Fibroblast of lung (primary cell): ENCODE measurements around the gene LINC00305. TPM values are rescaled to one million over a fixed set of nuclear protein-coding genes. Genes with fewer than 3 reads are reported as not detected.

Source experiments
- DNase-seq, 2 donors: peaks; one replicate each; pipeline versions ENCODE4 v3.0.0 to v3.0.0-alpha.2; 2010; ENCODE audit warnings: low read depth in 2 of 2
- H2AFZ ChIP-seq: 2 replicates; pipeline ENCODE4 v1.5.1; 2012; ENCODE audit warnings: low read length, control low read depth, inconsistent platforms
- H3K27ac ChIP-seq: 2 replicates; pipeline ENCODE4 v1.5.1; 2011; ENCODE audit warnings: low read length, control low read depth; ENCODE audit not compliant: insufficient read depth
- H3K27me3 ChIP-seq: 2 replicates; pipeline ENCODE4 v1.5.1; 2011; ENCODE audit warnings: mild to moderate bottlenecking, low read length; ENCODE audit not compliant: control insufficient read depth, insufficient read depth
- H3K36me3 ChIP-seq: 2 replicates; pipeline ENCODE4 v1.5.1; 2011; ENCODE audit warnings: low read length; ENCODE audit not compliant: control insufficient read depth, insufficient read depth
- H3K4me1 ChIP-seq: 2 replicates; pipeline ENCODE4 v1.5.1; 2011; ENCODE audit warnings: low read length; ENCODE audit not compliant: control insufficient read depth, insufficient read depth; ENCODE audit errors: extremely low read depth
- H3K4me2 ChIP-seq: 2 replicates; pipeline ENCODE4 v1.5.1; 2011; ENCODE audit warnings: low read length, control low read depth; ENCODE audit not compliant: insufficient read depth; ENCODE audit errors: extremely low read depth
- H3K4me3 ChIP-seq, 4 experiments: fragments of 200-600 bp in 1 of 4; sonication (generic) in 1 of 4; replicated peaks in 1 of 4; 2 replicates each; pipeline ENCODE4 v1.5.1; 2011 to 2016; ENCODE audit warnings: low read length in 4 of 4, low read depth in 3 of 4, mild to moderate bottlenecking in 3 of 4, control low read depth in 2 of 4, inconsistent platforms in 1 of 4, mixed read lengths in 1 of 4; ENCODE audit not compliant: insufficient read depth in 1 of 4; ENCODE audit errors: control extremely low read depth in 1 of 4
- H3K79me2 ChIP-seq: 2 replicates; pipeline ENCODE4 v1.5.1; 2012; ENCODE audit warnings: mild to moderate bottlenecking, low read length, inconsistent platforms; ENCODE audit not compliant: control insufficient read depth, insufficient read depth
- H3K9ac ChIP-seq: 2 replicates; pipeline ENCODE4 v1.5.1; 2011; ENCODE audit warnings: mild to moderate bottlenecking, low read length, control low read depth; ENCODE audit not compliant: insufficient read depth
- H3K9me3 ChIP-seq: 2 replicates; pipeline ENCODE4 v1.5.1; 2012; ENCODE audit warnings: low read depth, low read length; ENCODE audit not compliant: control insufficient read depth, insufficient read depth
- H4K20me1 ChIP-seq: 2 replicates; pipeline ENCODE4 v1.5.1; 2011; ENCODE audit warnings: low read length; ENCODE audit not compliant: control insufficient read depth, insufficient read depth; ENCODE audit errors: extremely low read depth
- CTCF ChIP-seq, 2 donors: IDR thresholded peaks in 1 of 2; conservative IDR thresholded peaks in 1 of 2; 1 replicate in 1 of 2; 2 replicates in 1 of 2; pipeline ENCODE4 v1.5.1; 2011 to 2012; ENCODE audit warnings: low read length in 2 of 2, control low read depth in 1 of 2, inconsistent platforms in 1 of 2, low read depth in 1 of 2, mild to moderate bottlenecking in 1 of 2
- EZH2 ChIP-seq: IDR thresholded peaks from 2 replicates; pipeline ENCODE4 v1.5.1; 2012; ENCODE audit warnings: low read length, control low read depth, mild to moderate bottlenecking; ENCODE audit errors: missing control alignments
- polyA plus RNA-seq, 2 donors: library from polyadenylated mRNA; depleted of rRNA in 1 of 2; stranded (reverse) in 1 of 2; unstranded in 1 of 2; fragments of >200 nt; gene quantifications; 2 replicates each; pipeline ENCODE4 v1.2.1, GENCODE V29; 2011 to 2012; ENCODE audit warnings: missing spikeins in 1 of 2
- total RNA-seq: library from RNA; depleted of rRNA; stranded (reverse); fragments of >200 nt; gene quantifications from 2 replicates; pipeline ENCODE4 v1.2.1, GENCODE V29; 2014

LINC00305 gene
- total and polyA plus RNA-seq, 2 donors (not counting 1 experiment from before 2014, with no cell fraction given), result not detected

GRCh38 chr18:64137914-64138313 lies 11.0 kb downstream of the LINC00305 start:
- no peaks in the 10 kb centered on the region for H3K36me3 ChIP-seq
- no peaks in the 10 kb centered on the region for H3K9me3 ChIP-seq
- no peak overlapping the region for H3K4me2 ChIP-seq
- no peak overlapping the region for H3K27ac ChIP-seq
- DNase-seq, result no peak
- no peak overlapping the region for H2AFZ ChIP-seq
- no peaks in the 10 kb centered on the region for H3K27me3 ChIP-seq
- no peaks in the 10 kb centered on the region for H3K79me2 ChIP-seq
- no peak overlapping the region for H3K9ac ChIP-seq
- H3K4me3 ChIP-seq, result no peak overlapping the region
- H4K20me1 ChIP-seq, result no peaks in the 10 kb centered on the region
- H3K4me1 ChIP-seq, result no peaks in the 10 kb centered on the region
- TF ChIP-seq EZH2 (no peak), CTCF (conservative IDR thresholded peaks at IDR 0.05 in 1 of 2, IDR thresholded peaks at IDR 0.05 in 1 of 2; ENCODE audit: low read depth in 1 of 2, low read length in 2 of 2) (no peak)

- Histone ChIP-seq H3K27ac (no peak overlapping the region), H2AFZ (no peak overlapping the region), H3K27me3 (no peaks in the 10 kb centered on the region), H3K79me2 (no peaks in the 10 kb centered on the region), H3K36me3 (no peaks in the 10 kb centered on the region), H3K9me3 (no peaks in the 10 kb centered on the region), H3K4me3 (no peak overlapping the region), H3K4me2 (no peak overlapping the region), H4K20me1 (no peaks in the 10 kb centered on the region), H3K4me1 (no peaks in the 10 kb centered on the region), H3K9ac (no peak overlapping the region)
- TF ChIP-seq EZH2 (no peak), CTCF (conservative IDR thresholded peaks at IDR 0.05 in 1 of 2, IDR thresholded peaks at IDR 0.05 in 1 of 2; ENCODE audit: low read depth in 1 of 2, low read length in 2 of 2) (no peak)
- peak in 1 of 2 donors; percentile 25 for DNase-seq
These were observed 14.7 kb downstream of the LINC00305 start for GRCh38 chr18:64134044-64134747.

- H3K36me3 ChIP-seq, result no peaks in the 10 kb centered on the region
These were observed 16.0 kb downstream of the LINC00305 start for GRCh38 chr18:64132871-64133270.

More at GRCh38 chr18:64132871-64133270, 16.0 kb downstream of the LINC00305 start:
- Histone ChIP-seq H3K27me3 (no peaks in the 10 kb centered on the region), H3K27ac (no peak overlapping the region), H3K9me3 (no peaks in the 10 kb centered on the region), H3K4me3 (no peak overlapping the region), H3K4me1 (no peaks in the 10 kb centered on the region), H4K20me1 (no peaks in the 10 kb centered on the region), H2AFZ (no peak overlapping the region), H3K4me2 (no peak overlapping the region), H3K79me2 (no peaks in the 10 kb centered on the region), H3K9ac (no peak overlapping the region)
- no peak for DNase-seq
- TF ChIP-seq EZH2 (no peak), CTCF (conservative IDR thresholded peaks at IDR 0.05 in 1 of 2, IDR thresholded peaks at IDR 0.05 in 1 of 2; ENCODE audit: low read depth in 1 of 2, low read length in 2 of 2) (no peak)
